ENCODE results near the gene CLEC10A.

- TF ChIP-seq CTCF (IDR thresholded peaks at IDR 0.05; ENCODE audit: low read length) = no peak
- TF ChIP-seq EZH2 (optimal IDR thresholded peaks at IDR 0.05; ENCODE audit: low read depth, low read length) = no peak
These were observed 36.9 kb downstream of the CLEC10A start for GRCh38 chr17:7043182-7043496.
